ENCODE data around the gene SUGT1.

The SUGT1 gene

GRCh38 chr13:52652196-52652979, at the start of gene SUGT1 (continued):
- no peak for TF ChIP-seq ZNF48 (tag by site-specific recombination; IDR thresholded peaks at IDR 0.05)
- no peak for TF ChIP-seq ZNF837 (tag by site-specific recombination; IDR thresholded peaks at IDR 0.05)
- TF ChIP-seq ZBTB7A (tag by site-specific recombination; IDR thresholded peaks at IDR 0.05; ENCODE audit: low read depth) = peak; percentile 34; the same call in 1 of the 2 replicates
- TF ChIP-seq SCRT2 (tag by site-specific recombination; IDR thresholded peaks at IDR 0.05) = peak; percentile 44; the same call in 1 of the 2 replicates
- no peak for TF ChIP-seq ZNF596 (tag by site-specific recombination; IDR thresholded peaks at IDR 0.05)
- peak; percentile 72 for TF ChIP-seq SP3 (tag by site-specific recombination; IDR thresholded peaks at IDR 0.05)
- TF ChIP-seq, protein P1, sequence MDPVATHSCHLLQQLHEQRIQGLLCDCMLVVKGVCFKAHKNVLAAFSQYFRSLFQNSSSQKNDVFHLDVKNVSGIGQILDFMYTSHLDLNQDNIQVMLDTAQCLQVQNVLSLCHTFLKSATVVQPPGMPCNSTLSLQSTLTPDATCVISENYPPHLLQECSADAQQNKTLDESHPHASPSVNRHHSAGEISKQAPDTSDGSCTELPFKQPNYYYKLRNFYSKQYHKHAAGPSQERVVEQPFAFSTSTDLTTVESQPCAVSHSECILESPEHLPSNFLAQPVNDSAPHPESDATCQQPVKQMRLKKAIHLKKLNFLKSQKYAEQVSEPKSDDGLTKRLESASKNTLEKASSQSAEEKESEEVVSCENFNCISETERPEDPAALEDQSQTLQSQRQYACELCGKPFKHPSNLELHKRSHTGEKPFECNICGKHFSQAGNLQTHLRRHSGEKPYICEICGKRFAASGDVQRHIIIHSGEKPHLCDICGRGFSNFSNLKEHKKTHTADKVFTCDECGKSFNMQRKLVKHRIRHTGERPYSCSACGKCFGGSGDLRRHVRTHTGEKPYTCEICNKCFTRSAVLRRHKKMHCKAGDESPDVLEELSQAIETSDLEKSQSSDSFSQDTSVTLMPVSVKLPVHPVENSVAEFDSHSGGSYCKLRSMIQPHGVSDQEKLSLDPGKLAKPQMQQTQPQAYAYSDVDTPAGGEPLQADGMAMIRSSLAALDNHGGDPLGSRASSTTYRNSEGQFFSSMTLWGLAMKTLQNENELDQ (tag by site-specific recombination; IDR thresholded peaks at IDR 0.05; ENCODE audit: low read depth) = no peak
- TF ChIP-seq, protein P2, sequence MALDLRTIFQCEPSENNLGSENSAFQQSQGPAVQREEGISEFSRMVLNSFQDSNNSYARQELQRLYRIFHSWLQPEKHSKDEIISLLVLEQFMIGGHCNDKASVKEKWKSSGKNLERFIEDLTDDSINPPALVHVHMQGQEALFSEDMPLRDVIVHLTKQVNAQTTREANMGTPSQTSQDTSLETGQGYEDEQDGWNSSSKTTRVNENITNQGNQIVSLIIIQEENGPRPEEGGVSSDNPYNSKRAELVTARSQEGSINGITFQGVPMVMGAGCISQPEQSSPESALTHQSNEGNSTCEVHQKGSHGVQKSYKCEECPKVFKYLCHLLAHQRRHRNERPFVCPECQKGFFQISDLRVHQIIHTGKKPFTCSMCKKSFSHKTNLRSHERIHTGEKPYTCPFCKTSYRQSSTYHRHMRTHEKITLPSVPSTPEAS (tag by site-specific recombination; IDR thresholded peaks at IDR 0.05) = no peak
- TF ChIP-seq, protein P3, sequence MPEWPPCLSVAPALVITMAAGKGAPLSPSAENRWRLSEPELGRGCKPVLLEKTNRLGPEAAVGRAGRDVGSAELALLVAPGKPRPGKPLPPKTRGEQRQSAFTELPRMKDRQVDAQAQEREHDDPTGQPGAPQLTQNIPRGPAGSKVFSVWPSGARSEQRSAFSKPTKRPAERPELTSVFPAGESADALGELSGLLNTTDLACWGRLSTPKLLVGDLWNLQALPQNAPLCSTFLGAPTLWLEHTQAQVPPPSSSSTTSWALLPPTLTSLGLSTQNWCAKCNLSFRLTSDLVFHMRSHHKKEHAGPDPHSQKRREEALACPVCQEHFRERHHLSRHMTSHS (tag by site-specific recombination; IDR thresholded peaks at IDR 0.05) = no peak
- TF ChIP-seq PATZ1 (tag by site-specific recombination; IDR thresholded peaks at IDR 0.05) = peak; percentile 63
- TF ChIP-seq EGR2 (tag by site-specific recombination; IDR thresholded peaks at IDR 0.05; ENCODE audit: low read depth) = peak; percentile 78; the same call in 1 of the 2 replicates
- no peak for TF ChIP-seq ZNF654 (tag by site-specific recombination; IDR thresholded peaks at IDR 0.05; ENCODE audit: low read depth)
- no peak for TF ChIP-seq ZNF529 (tag by site-specific recombination; IDR thresholded peaks at IDR 0.05; ENCODE audit: insufficient replicate concordance)
- no peak for TF ChIP-seq MEIS1 (CRISPR knock-in tag; IDR thresholded peaks at IDR 0.05; ENCODE audit: borderline replicate concordance)
- no peak for TF ChIP-seq ZNF18 (tag by site-specific recombination; IDR thresholded peaks at IDR 0.05)
- peak; percentile 69; the same call in 1 of the 2 replicates for TF ChIP-seq ZNF2 (tag by site-specific recombination; IDR thresholded peaks at IDR 0.05)
- TF ChIP-seq ZNF692 (tag by site-specific recombination; IDR thresholded peaks at IDR 0.05) = 0 out of 2 replicates have a peak, but pooled peaks have one; percentile 20
- no peak for TF ChIP-seq ZNF555 (tag by site-specific recombination; conservative IDR thresholded peaks at IDR 0.05)
- TF ChIP-seq ZNF621 (tag by site-specific recombination; IDR thresholded peaks at IDR 0.05) = no peak
- TF ChIP-seq ZNF354C (tag by site-specific recombination; IDR thresholded peaks at IDR 0.05; ENCODE audit: borderline replicate concordance, low read depth) = no peak
- no peak for TF ChIP-seq ZNF776 (tag by site-specific recombination; IDR thresholded peaks at IDR 0.05; ENCODE audit: borderline replicate concordance)
- peak; percentile 86 for TF ChIP-seq ZFP37 (tag by site-specific recombination; IDR thresholded peaks at IDR 0.05)
- TF ChIP-seq ZBTB8A (tag by site-specific recombination; IDR thresholded peaks at IDR 0.05) = 0 out of 2 replicates have a peak, but pooled peaks have one; percentile 46
- no peak for TF ChIP-seq OVOL3 (tag by site-specific recombination; IDR thresholded peaks at IDR 0.05)
- TF ChIP-seq, protein P4, sequence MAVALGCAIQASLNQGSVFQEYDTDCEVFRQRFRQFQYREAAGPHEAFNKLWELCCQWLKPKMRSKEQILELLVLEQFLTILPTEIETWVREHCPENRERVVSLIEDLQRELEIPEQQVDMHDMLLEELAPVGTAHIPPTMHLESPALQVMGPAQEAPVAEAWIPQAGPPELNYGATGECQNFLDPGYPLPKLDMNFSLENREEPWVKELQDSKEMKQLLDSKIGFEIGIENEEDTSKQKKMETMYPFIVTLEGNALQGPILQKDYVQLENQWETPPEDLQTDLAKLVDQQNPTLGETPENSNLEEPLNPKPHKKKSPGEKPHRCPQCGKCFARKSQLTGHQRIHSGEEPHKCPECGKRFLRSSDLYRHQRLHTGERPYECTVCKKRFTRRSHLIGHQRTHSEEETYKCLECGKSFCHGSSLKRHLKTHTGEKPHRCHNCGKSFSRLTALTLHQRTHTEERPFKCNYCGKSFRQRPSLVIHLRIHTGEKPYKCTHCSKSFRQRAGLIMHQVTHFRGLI (tag by site-specific recombination; IDR thresholded peaks at IDR 0.05) = no peak; the same call in 1 of the 2 replicates
- TF ChIP-seq MYNN (tag by site-specific recombination; IDR thresholded peaks at IDR 0.05; ENCODE audit: borderline replicate concordance) = no peak
- TF ChIP-seq ZNF311 (tag by site-specific recombination; IDR thresholded peaks at IDR 0.05; ENCODE audit: borderline replicate concordance) = no peak
- no peak for TF ChIP-seq ZNF239 (tag by site-specific recombination; IDR thresholded peaks at IDR 0.05)

All from HEK293 (cell line).